HG03432 (cell line): ENCODE results near the gene RARB.

Source experiments
- ATAC-seq: cut with Tn5 transposase; IDR thresholded peaks from one replicate; pipeline ENCODE4 v1.9.1; 2021; ENCODE audit warnings: mild to moderate bottlenecking, moderate library complexity; ENCODE audit not compliant: unreplicated experiment

RARB gene

GRCh38 chr3:25421747-25422146 lies 6.3 kb upstream of the RARB start:
- no peak for ATAC-seq

- ATAC-seq: peak; percentile 51
Observed at GRCh38 chr3:25423780-25424588, 4.1 kb upstream of the RARB start.

GRCh38 chr3:25424614-25425013 lies 3.4 kb upstream of the RARB start:
- no peak for ATAC-seq

- ATAC-seq: no peak
Observed at GRCh38 chr3:25426408-25426807, 1.7 kb upstream of the RARB start.

GRCh38 chr3:25427155-25427554 lies 908 bp upstream of the RARB start:
- ATAC-seq: no peak

DNA sequence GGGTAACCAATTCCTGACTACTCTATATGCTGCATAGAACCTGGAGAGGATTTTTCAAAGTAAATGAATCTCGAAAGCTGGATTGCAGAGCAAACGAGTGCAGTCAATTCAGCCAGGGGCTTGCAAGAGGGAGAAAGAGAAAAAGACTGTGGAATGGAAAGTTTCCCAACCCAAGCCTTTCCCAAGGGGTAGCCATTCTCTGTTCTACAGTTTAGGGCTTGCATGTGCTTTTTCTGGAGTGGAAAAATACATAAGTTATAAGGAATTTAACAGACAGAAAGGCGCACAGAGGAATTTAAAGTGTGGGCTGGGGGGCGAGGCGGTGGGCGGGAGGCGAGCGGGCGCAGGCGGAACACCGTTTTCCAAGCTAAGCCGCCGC lies 511 bp upstream of the RARB start:
- no peak for ATAC-seq

GRCh38 chr3:25428789-25429335 lies 799 bp downstream of the RARB start:
- ATAC-seq: no peak

DNA sequence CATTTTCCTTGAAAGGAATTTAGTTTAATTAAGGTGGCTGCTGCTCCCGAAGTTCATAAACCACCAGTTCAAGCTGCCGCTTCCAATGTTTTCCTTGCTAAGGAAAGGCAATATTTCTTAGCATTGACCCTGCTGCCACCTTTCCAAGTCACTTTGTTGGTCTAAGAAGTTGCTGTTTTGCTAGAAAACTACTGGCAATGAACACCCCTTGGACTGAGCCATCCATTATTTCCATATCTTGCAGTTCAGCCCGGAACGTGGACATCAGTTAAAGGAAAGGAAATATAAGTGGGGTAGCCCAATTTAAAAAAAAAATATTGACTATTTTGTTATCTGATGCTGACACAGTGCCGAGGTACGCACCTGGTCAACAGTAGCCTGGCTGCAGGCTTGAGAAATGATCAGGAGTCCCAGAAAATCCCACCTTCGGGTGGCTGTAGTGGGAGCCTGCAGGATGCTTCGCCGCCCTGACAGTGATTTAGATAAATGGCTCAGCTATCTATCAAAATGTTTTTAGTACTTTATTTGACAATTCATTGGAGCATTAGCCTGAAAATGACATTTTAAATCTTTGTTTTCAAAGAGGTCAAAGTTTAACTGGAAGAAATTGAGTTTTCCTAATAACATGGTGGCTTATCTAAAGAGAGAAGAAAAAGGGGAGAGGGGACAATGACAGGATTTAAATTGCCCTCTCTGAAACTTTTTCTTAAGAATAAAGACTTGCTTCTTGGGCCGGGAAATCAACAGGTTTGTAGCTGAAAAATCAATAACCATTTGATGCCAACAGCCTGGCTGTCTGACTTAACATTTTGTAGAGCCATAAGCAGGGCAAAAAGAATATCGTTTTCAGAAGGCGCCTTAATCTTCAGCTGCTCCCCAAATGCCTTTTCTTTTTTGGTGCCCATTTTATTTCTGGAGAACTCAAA lies 1.6 kb downstream of the RARB start:
- no peak for ATAC-seq

- no peak for ATAC-seq
Observed at GRCh38 chr3:25430287-25430934, 2.3 kb downstream of the RARB start.

GRCh38 chr3:25430935-25431770 lies 3.1 kb downstream of the RARB start:
- ATAC-seq: no peak

DNA sequence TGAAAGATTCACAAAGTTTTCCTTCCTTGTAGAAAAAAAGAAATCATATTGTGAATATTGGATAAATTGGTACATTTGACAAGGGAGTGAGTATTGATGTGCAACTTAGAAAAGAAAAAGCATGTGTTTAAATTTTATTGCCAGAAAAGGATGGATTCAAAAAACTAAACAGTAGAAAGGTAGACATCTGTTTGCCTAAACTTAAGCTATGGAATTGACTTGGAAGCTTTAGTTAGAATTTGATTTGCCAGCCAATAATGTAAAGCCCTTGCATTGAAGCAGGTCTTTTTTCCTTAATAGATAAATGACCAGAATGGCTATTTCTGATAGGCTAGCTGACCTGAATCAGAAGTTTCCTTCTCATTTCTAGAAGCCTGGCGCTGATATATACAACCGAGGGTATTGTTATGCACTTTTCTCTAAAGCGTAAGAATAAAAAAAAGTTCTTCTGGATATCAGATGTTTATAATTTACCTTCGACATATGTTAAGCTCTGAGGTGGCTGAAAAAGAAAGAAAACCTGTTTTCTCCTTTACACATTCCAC lies 4.2 kb downstream of the RARB start:
- ATAC-seq: no peak

- no peak for ATAC-seq
Observed at GRCh38 chr3:25433106-25433505, 5.0 kb downstream of the RARB start.

- ATAC-seq: no peak
Observed at GRCh38 chr3:25433868-25434267, 5.8 kb downstream of the RARB start.

DNA sequence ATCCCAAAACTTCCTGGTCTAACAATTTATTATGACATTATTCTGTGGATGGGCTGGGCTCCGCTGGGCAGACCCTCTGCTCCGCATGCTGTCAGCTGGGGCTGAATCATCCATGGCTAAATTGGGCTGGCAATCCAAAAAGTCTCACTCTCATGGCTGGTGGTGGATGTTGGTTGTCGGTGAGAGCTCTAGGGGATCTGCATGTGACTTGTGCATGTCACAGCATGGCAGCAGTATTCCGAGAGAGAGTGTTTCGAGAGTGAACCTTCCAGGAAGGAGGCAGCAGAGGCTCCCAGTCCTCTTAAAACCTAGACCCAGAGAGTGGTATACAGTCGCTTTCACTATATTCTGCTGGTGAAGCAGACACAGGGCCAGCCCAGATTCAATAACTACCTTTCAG lies 9.9 kb downstream of the RARB start:
- no peak for ATAC-seq

GRCh38 chr3:25438791-25439555 lies 10.9 kb downstream of the RARB start:
- ATAC-seq: no peak

GRCh38 chr3:25441234-25441856 lies 13.3 kb downstream of the RARB start:
- ATAC-seq: no peak

GRCh38 chr3:25442486-25442885 lies 14.4 kb downstream of the RARB start:
- no peak for ATAC-seq

- ATAC-seq: no peak
Observed at GRCh38 chr3:25444273-25444672, 16.2 kb downstream of the RARB start.

- ATAC-seq: no peak
Observed at GRCh38 chr3:25445731-25446130, 17.7 kb downstream of the RARB start.
